HEK293 (cell line): Measurements from ENCODE around the gene TAC3.

ENCODE experiments used
- CTCF ChIP-seq: fragments of 450-650 bp; formaldehyde crosslinking; IDR thresholded peaks from 2 replicates; pipeline ENCODE4 v1.5.1; 2016; ENCODE audit warnings: missing biosample characterization, missing genetic modification characterization
- SCRT2 ChIP-seq: fragments of 450-650 bp; formaldehyde crosslinking; IDR thresholded peaks from 2 replicates; pipeline ENCODE4 v1.5.1; 2016; ENCODE audit warnings: missing biosample characterization, missing genetic modification characterization
- ZBTB11 ChIP-seq: fragments of 450-650 bp; formaldehyde crosslinking; conservative IDR thresholded peaks from 2 replicates; pipeline ENCODE4 v1.5.1; 2016; ENCODE audit warnings: low read depth, missing biosample characterization, missing genetic modification characterization
- ZNF138 ChIP-seq: fragments of 450-650 bp; formaldehyde crosslinking; IDR thresholded peaks from 2 replicates; pipeline ENCODE4 v1.5.1; 2016; ENCODE audit warnings: missing biosample characterization, missing genetic modification characterization, borderline replicate concordance
- ZNF169 ChIP-seq: fragments of 450-650 bp; formaldehyde crosslinking; IDR thresholded peaks from 2 replicates; pipeline ENCODE4 v1.5.1; 2016; ENCODE audit warnings: missing biosample characterization, missing genetic modification characterization
- ZNF24 ChIP-seq: fragments of 450-650 bp; formaldehyde crosslinking; IDR thresholded peaks from 2 replicates; pipeline ENCODE4 v1.5.1; 2016; ENCODE audit warnings: missing biosample characterization, missing genetic modification characterization
- ZNF335 ChIP-seq: fragments of 450-650 bp; formaldehyde crosslinking; conservative IDR thresholded peaks from 2 replicates; pipeline ENCODE4 v1.5.1; 2016; ENCODE audit warnings: missing biosample characterization, missing genetic modification characterization
- ZSCAN30 ChIP-seq: fragments of 450-650 bp; IDR thresholded peaks from 2 replicates; pipeline ENCODE4 v1.5.1; 2018; ENCODE audit warnings: missing biosample characterization, mild to moderate bottlenecking, missing genetic modification characterization, moderate library complexity

- TF ChIP-seq CTCF (no peak), ZNF138 (no peak), ZNF24 (tag by site-specific recombination) (no peak), SCRT2 (tag by site-specific recombination) (no peak), ZBTB11 (no peak), ZNF169 (no peak), ZSCAN30 (tag by site-specific recombination) (no peak), ZNF335 (tag by site-specific recombination) (no peak)
These were observed 17.3 kb downstream of the TAC3 start for GRCh38 chr12:56998981-56999380.
